Nephron (organoid): Measurements from ENCODE around the gene TSPAN7.

Experiments used
- H3K27ac Mint-ChIP-seq, 3 experiments: 2 replicates each; pipeline ENCODE4 v1.8.0; 2020; ENCODE audit warnings: mixed read lengths in 3 of 3, mild to moderate bottlenecking in 2 of 3, moderate library complexity in 1 of 3
- H3K27me3 Mint-ChIP-seq: 2 replicates; pipeline ENCODE4 v1.8.0; 2021; ENCODE audit warnings: low read depth, mild to moderate bottlenecking, moderate library complexity, mixed read lengths
- H3K36me3 Mint-ChIP-seq: 2 replicates; pipeline ENCODE4 v1.8.0; 2020; ENCODE audit warnings: low read depth, mixed read lengths
- H3K4me1 Mint-ChIP-seq: 2 replicates; pipeline ENCODE4 v1.8.0; 2020; ENCODE audit warnings: mixed read lengths
- H3K4me3 Mint-ChIP-seq, 3 experiments: 2 replicates each; pipeline ENCODE4 v1.8.0; 2020; ENCODE audit warnings: mild to moderate bottlenecking in 3 of 3, mixed read lengths in 3 of 3, moderate library complexity in 2 of 3
- H3K9me3 Mint-ChIP-seq: 2 replicates; pipeline ENCODE4 v1.8.0; 2020; ENCODE audit warnings: mixed read lengths
- CTCF ChIP-seq, 3 experiments: fragments of 200-600 bp; sonication (generic); IDR thresholded peaks; one replicate each; pipeline ENCODE4 v1.5.0; 2021; ENCODE audit warnings: antibody characterized with exemption in 3 of 3; ENCODE audit not compliant: unreplicated experiment in 3 of 3

The TSPAN7 gene

GRCh38 chrX:38561126-38561868 is at the start of gene TSPAN7:
TSS of gene TSPAN7 (plus strand) at chrX:38561542. CDS start at chrX:38561547, 5 bp downstream.
- Mint-ChIP-seq H3K36me3 (no peaks in the 10 kb centered on the region), H3K4me1 (no peaks in the 10 kb centered on the region), H3K9me3 (peaks cover 4% of the 10 kb centered on the region), H3K27ac (peak within 1 kb of the TSS in 1 of 3 experiments; percentile 49), H3K27me3 (no peaks in the 10 kb centered on the region), H3K4me3 (peak within 1 kb of the TSS; percentile 89 to 93 (median 93))
- TF ChIP-seq CTCF (IDR thresholded peaks at IDR 0.05; ENCODE audit: unreplicated experiment in 3 of 3), result no peak

- no peak overlapping the region for H3K27ac Mint-ChIP-seq
- no peaks in the 10 kb centered on the region for H3K27me3 Mint-ChIP-seq
- H3K4me1 Mint-ChIP-seq, result peaks cover 7% of the 10 kb centered on the region
- no peak overlapping the region for H3K4me3 Mint-ChIP-seq
- no peaks in the 10 kb centered on the region for H3K9me3 Mint-ChIP-seq
- TF ChIP-seq CTCF (IDR thresholded peaks at IDR 0.05; ENCODE audit: unreplicated experiment in 3 of 3), result no peak
- H3K36me3 Mint-ChIP-seq, result no peaks in the 10 kb centered on the region
Observed at GRCh38 chrX:38513112-38513742, 48.1 kb upstream of the TSPAN7 start.

GRCh38 chrX:38514016-38514854 is 47.1 kb upstream of the TSPAN7 start:
- H3K27me3 Mint-ChIP-seq, result no peaks in the 10 kb centered on the region
- no peak overlapping the region for H3K27ac Mint-ChIP-seq
- no peaks in the 10 kb centered on the region for H3K9me3 Mint-ChIP-seq
- peaks cover 7% of the 10 kb centered on the region for H3K4me1 Mint-ChIP-seq
- TF ChIP-seq CTCF (IDR thresholded peaks at IDR 0.05; ENCODE audit: unreplicated experiment in 3 of 3), result no peak
- H3K36me3 Mint-ChIP-seq, result no peaks in the 10 kb centered on the region
- no peak overlapping the region for H3K4me3 Mint-ChIP-seq

- no peak for TF ChIP-seq CTCF (IDR thresholded peaks at IDR 0.05; ENCODE audit: unreplicated experiment in 3 of 3)
- Mint-ChIP-seq H3K4me1 (peaks cover 7% of the 10 kb centered on the region), H3K9me3 (no peaks in the 10 kb centered on the region), H3K36me3 (no peaks in the 10 kb centered on the region), H3K27ac (no peak overlapping the region), H3K27me3 (no peaks in the 10 kb centered on the region), H3K4me3 (no peak overlapping the region)
Observed at GRCh38 chrX:38515291-38515690, 46.1 kb upstream of the TSPAN7 start.

GRCh38 chrX:38516196-38516774 is 45.1 kb upstream of the TSPAN7 start:
- Mint-ChIP-seq H3K9me3 (no peaks in the 10 kb centered on the region), H3K27me3 (no peaks in the 10 kb centered on the region), H3K4me1 (peaks cover 7% of the 10 kb centered on the region), H3K27ac (no peak overlapping the region), H3K4me3 (no peak overlapping the region), H3K36me3 (no peaks in the 10 kb centered on the region)
- TF ChIP-seq CTCF (IDR thresholded peaks at IDR 0.05; ENCODE audit: unreplicated experiment in 3 of 3), result no peak
